ENCODE data around the gene CELSR3. TPM values are rescaled to one million over a fixed set of nuclear protein-coding genes. Genes with fewer than 3 reads are reported as not detected.
A peak's percentile ranks its signal among the peaks of the same experiment; 100 is the strongest.

CELSR3 gene
- total RNA-seq, 1 experiment from 2014 or later: 23.9 TPM

- no peak overlapping the region for H3K4me2 ChIP-seq (ENCODE audit: insufficient read depth, insufficient read length, low read length)
- H2BK15ac ChIP-seq (ENCODE audit: low read depth, low read length): no peak overlapping the region
- no peak overlapping the region for H2BK5ac ChIP-seq (ENCODE audit: insufficient read length, low read length)
- H3K23ac ChIP-seq (ENCODE audit: insufficient read length, low read depth, low read length): no peak overlapping the region
- no peak overlapping the region for H2BK120ac ChIP-seq (ENCODE audit: low read depth, low read length, poor library complexity, severe bottlenecking)
- H3K9me3 Mint-ChIP-seq: no peaks in the 10 kb centered on the region
- peak overlapping the region; percentile 93 to 97 (median 96) for H3K27ac Mint-ChIP-seq
- WGBS (ENCODE audit: extremely low coverage, insufficient read length, low lambda C conversion rate): no CpG with 5 or more reads among the region's 23 CpGs
- DNase-seq: no peak
- H3K14ac ChIP-seq (ENCODE audit: insufficient read depth, low read length): 0 out of 2 replicates have a peak overlapping the region, but pooled peaks have one; percentile 44
- H3K56ac ChIP-seq (ENCODE audit: insufficient read length, low read depth, low read length): no peak overlapping the region
- no peak overlapping the region for H2BK12ac ChIP-seq (ENCODE audit: insufficient read length, low read depth, low read length)
- H3T11ph ChIP-seq (ENCODE audit: low read length): no peak overlapping the region
- no peak overlapping the region for H4K8ac ChIP-seq (replicated peaks; ENCODE audit: insufficient read length, low read depth, low read length)
- no peak overlapping the region for H3K9ac ChIP-seq (ENCODE audit: extremely low read depth, insufficient read length, low read length)
- no peaks in the 10 kb centered on the region; the same call in 1 of the 2 replicates for H3K4me1 ChIP-seq (ENCODE audit: insufficient read depth, low read length)
- no peaks in the 10 kb centered on the region for H3K27me3 ChIP-seq (ENCODE audit: insufficient read depth, low read length)
- no peaks in the 10 kb centered on the region for H3K23me2 ChIP-seq (ENCODE audit: insufficient read length, low read depth, low read length, poor library complexity, severe bottlenecking)
- peak overlapping the region; percentile 27 for H4K91ac ChIP-seq (ENCODE audit: insufficient read length, low read depth, low read length)
- no peak overlapping the region for H3K27ac ChIP-seq (ENCODE audit: insufficient read length, low read depth, low read length)
- H3K9me3 ChIP-seq (ENCODE audit: control insufficient read depth, low read depth, low read length): no peaks in the 10 kb centered on the region
- H4K5ac ChIP-seq (ENCODE audit: insufficient read length, low read depth, low read length): no peak overlapping the region
- H2AK5ac ChIP-seq (ENCODE audit: insufficient read length, low read length): no peak overlapping the region
- H2BK20ac ChIP-seq (ENCODE audit: low read depth, low read length, poor library complexity, severe bottlenecking): no peak overlapping the region
- H4K20me1 ChIP-seq (ENCODE audit: control insufficient read depth, insufficient read depth, insufficient read length): peaks cover 2% of the 10 kb centered on the region
- H3K27me3 Mint-ChIP-seq (ENCODE audit: low read depth): no peaks in the 10 kb centered on the region
- no peak overlapping the region for H2AFZ ChIP-seq (ENCODE audit: low read length)
- peak overlapping the region; percentile 25 to 62 for H3K4me3 Mint-ChIP-seq
- peaks cover 9% of the 10 kb centered on the region for H3K79me1 ChIP-seq (ENCODE audit: insufficient read depth, low read depth, low read length, poor library complexity, severe bottlenecking)
- peaks cover 56 to 80% (median 68%) of the 10 kb centered on the region in 3 experiments for H3K36me3 Mint-ChIP-seq (ENCODE audit: insufficient read depth in 1 of 3, low read depth in 3 of 3)
- TF ChIP-seq, protein P1, sequence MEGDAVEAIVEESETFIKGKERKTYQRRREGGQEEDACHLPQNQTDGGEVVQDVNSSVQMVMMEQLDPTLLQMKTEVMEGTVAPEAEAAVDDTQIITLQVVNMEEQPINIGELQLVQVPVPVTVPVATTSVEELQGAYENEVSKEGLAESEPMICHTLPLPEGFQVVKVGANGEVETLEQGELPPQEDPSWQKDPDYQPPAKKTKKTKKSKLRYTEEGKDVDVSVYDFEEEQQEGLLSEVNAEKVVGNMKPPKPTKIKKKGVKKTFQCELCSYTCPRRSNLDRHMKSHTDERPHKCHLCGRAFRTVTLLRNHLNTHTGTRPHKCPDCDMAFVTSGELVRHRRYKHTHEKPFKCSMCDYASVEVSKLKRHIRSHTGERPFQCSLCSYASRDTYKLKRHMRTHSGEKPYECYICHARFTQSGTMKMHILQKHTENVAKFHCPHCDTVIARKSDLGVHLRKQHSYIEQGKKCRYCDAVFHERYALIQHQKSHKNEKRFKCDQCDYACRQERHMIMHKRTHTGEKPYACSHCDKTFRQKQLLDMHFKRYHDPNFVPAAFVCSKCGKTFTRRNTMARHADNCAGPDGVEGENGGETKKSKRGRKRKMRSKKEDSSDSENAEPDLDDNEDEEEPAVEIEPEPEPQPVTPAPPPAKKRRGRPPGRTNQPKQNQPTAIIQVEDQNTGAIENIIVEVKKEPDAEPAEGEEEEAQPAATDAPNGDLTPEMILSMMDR (conservative IDR thresholded peaks at IDR 0.05): no peak
- H3K4me1 Mint-ChIP-seq: peaks cover 23 to 25% of the 10 kb centered on the region in 2 experiments
- peak overlapping the region; percentile 5 for H3K4ac ChIP-seq (ENCODE audit: low read depth, low read length)
- H3K79me2 ChIP-seq (ENCODE audit: insufficient read depth, low read length): peaks cover 16% of the 10 kb centered on the region; the same call in 1 of the 2 replicates
- H3K18ac ChIP-seq (ENCODE audit: insufficient read length, low read depth, low read length): peak overlapping the region; percentile 37
Measured at GRCh38 chr3:48694610-48695392, 32.1 kb upstream of the CELSR3 start.

All from H9 (cell line).